Testis (tissue), 3 donors: ENCODE measurements around the gene PLAGL1. TPM values are rescaled to one million over a fixed set of nuclear protein-coding genes. Genes with fewer than 3 reads are reported as not detected.

Experiments used
- DNase-seq: peaks from one replicate; pipeline ENCODE4 v3.0.0-alpha.2; 2019
- H3K27ac ChIP-seq, 2 donors: fragments of 200-600 bp; sonication (generic); one replicate each; pipeline ENCODE4 v1.5.1; 2019
- H3K27me3 ChIP-seq: fragments of 200-600 bp; sonication (generic); one replicate; pipeline ENCODE4 v1.5.1; 2019
- H3K36me3 ChIP-seq: fragments of 200-600 bp; sonication (generic); one replicate; pipeline ENCODE4 v1.5.1; 2017; ENCODE audit warnings: low read depth; ENCODE audit errors: missing control alignments
- H3K4me1 ChIP-seq: fragments of 200-600 bp; sonication (generic); one replicate; pipeline ENCODE4 v1.5.1; 2019
- H3K4me3 ChIP-seq, 2 donors: fragments of 200-600 bp; sonication (generic); one replicate each; pipeline ENCODE4 v1.5.1; 2017 to 2019
- H3K9me3 ChIP-seq: fragments of 200-600 bp; sonication (generic); one replicate; pipeline ENCODE4 v1.5.1; 2017
- CTCF ChIP-seq, 3 experiments: fragments of 450-650 bp in 2 of 3; fragments of 200-600 bp in 1 of 3; sonication (generic) in 1 of 3; IDR thresholded peaks; one replicate each; pipeline ENCODE4 v1.5.1; 2016 to 2019; ENCODE audit warnings: antibody characterized with exemption in 3 of 3, mild to moderate bottlenecking in 2 of 3, moderate library complexity in 1 of 3
- POLR2A ChIP-seq: fragments of 450-650 bp; IDR thresholded peaks from one replicate; pipeline ENCODE4 v1.6.1; 2017; ENCODE audit warnings: antibody characterized with exemption, mild to moderate bottlenecking, moderate library complexity
- WGBS, 2 donors: methylation state at CpG; one replicate each; pipeline ENCODE4 v1.1.5; 2018; 5-methylcytosine and 5-hydroxymethylcytosine counted together
- intact Hi-C: fragments of 100-400 bp; cut with DNase I; formaldehyde crosslinking; loops from one replicate; pipeline ENCODE4 v1.15.1; 2023; ENCODE audit warnings: low total_unique reads
- polyA plus RNA-seq: library from polyadenylated mRNA; stranded (reverse); fragments of 350-450 nt; fragmentation: Illumina TruSeq; extraction: RNeasy Lipid Tissue Mini Kit (QIAGEN cat#74804); gene quantifications from one replicate; pipeline ENCODE4 v1.2.3, GENCODE V29; 2014; ENCODE audit warnings: low read depth, low replicate concordance; ENCODE audit not compliant: insufficient read depth
- total RNA-seq, 2 donors: library from RNA; depleted of rRNA; stranded (reverse); fragments of >200 nt; gene quantifications; one replicate each; pipeline ENCODE4 v1.2.3, GENCODE V29; 2016

PLAGL1 gene
- total and polyA plus RNA-seq, 3 donors from 2014 or later, result 16.2 to 31.3 (median 17.4) TPM

GRCh38 chr6:143939364-143939763 is 68.7 kb downstream of the PLAGL1 start:
- intact Hi-C loops, result no loop called here
- no peak overlapping the region for H3K27ac ChIP-seq

DNA sequence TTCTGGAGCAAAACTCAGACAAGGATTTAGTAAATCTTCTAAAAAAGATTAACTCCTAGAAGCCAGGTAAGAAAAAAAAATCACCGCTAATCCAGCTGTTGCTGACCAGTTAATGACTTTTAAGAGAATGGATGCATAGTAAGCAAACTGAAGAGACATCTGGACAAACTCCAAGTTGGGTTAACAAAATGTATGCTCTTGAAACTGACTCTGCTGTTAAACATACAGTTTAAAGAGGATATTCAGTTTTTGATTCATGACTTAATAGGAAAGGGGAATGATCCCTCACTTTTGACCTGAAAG is 70.4 kb downstream of the PLAGL1 start:
- Histone ChIP-seq H3K36me3 (no peaks in the 10 kb centered on the region), H3K4me3 (no peak overlapping the region), H3K27ac (no peak overlapping the region), H3K4me1 (no peaks in the 10 kb centered on the region), H3K27me3 (no peaks in the 10 kb centered on the region), H3K9me3 (no peaks in the 10 kb centered on the region)
- DNase-seq, result no peak
- TF ChIP-seq POLR2A, result no peak
- no peak for TF ChIP-seq CTCF (IDR thresholded peaks at IDR 0.05)
- 92 to 97% methylated on average over 1 of the region's 1 CpG for WGBS, 2 donors
- intact Hi-C loops, result no loop called here

More at GRCh38 chr6:143939364-143939763, 68.7 kb downstream of the PLAGL1 start:
- no peak overlapping the region for H3K4me3 ChIP-seq
- no peaks in the 10 kb centered on the region for H3K36me3 ChIP-seq
- H3K9me3 ChIP-seq, result no peaks in the 10 kb centered on the region
- no peak for DNase-seq
- no peaks in the 10 kb centered on the region for H3K27me3 ChIP-seq
- no peak for TF ChIP-seq POLR2A
- no peaks in the 10 kb centered on the region for H3K4me1 ChIP-seq
- 61 to 84% methylated on average over 4 of the region's 4 CpGs for WGBS, 2 donors

- Histone ChIP-seq H3K4me1 (no peaks in the 10 kb centered on the region), H3K4me3 (no peak overlapping the region), H3K9me3 (no peaks in the 10 kb centered on the region), H3K27me3 (no peaks in the 10 kb centered on the region), H3K27ac (no peak overlapping the region), H3K36me3 (no peaks in the 10 kb centered on the region)
- intact Hi-C loops, result no loop called here
- TF ChIP-seq POLR2A, result no peak
- TF ChIP-seq CTCF (IDR thresholded peaks at IDR 0.05), result no peak
- DNase-seq, result no peak
- WGBS, 2 donors, result 81 to 87% methylated on average over 5 of the region's 5 CpGs
Measured at GRCh38 chr6:143936778-143937667, 71.0 kb downstream of the PLAGL1 start.

DNA sequence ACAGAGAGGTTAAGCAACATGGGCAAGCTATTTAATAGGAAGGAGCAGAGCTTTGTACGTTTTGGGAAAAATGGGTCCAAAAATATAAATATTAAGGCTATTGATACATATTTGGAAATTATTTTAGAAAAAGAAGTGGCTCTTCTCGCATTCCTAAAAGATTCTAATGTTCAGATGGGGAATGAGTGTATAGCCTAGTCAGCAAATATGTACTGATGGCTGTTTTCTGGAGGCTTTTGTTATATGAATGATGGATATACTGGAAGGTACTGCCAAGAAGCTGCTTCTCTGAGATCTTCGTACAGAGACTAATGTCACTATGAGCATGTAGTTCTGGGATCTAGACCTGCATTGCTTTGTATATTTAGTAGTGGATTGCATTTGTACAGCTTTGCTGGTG is 71.7 kb downstream of the PLAGL1 start:
- Histone ChIP-seq H3K9me3 (no peaks in the 10 kb centered on the region), H3K27ac (no peak overlapping the region), H3K27me3 (no peaks in the 10 kb centered on the region), H3K36me3 (no peaks in the 10 kb centered on the region), H3K4me3 (no peak overlapping the region), H3K4me1 (no peaks in the 10 kb centered on the region)
- no peak for DNase-seq
- WGBS, 2 donors, result 89 to 90% methylated on average over 3 of the region's 3 CpGs
- TF ChIP-seq CTCF (IDR thresholded peaks at IDR 0.05) (no peak), POLR2A (no peak)
- intact Hi-C loops, result no loop called here

GRCh38 chr6:143934867-143935266 is 73.2 kb downstream of the PLAGL1 start:
- no peaks in the 10 kb centered on the region for H3K4me1 ChIP-seq
- no peaks in the 10 kb centered on the region for H3K9me3 ChIP-seq
- WGBS, 2 donors, result 97% methylated on average over 4 of the region's 4 CpGs; no CpG with 5 or more reads in 1 of the 2 donors
- H3K27ac ChIP-seq, result no peak overlapping the region
- DNase-seq, result no peak
- H3K4me3 ChIP-seq, result no peak overlapping the region
- TF ChIP-seq CTCF (IDR thresholded peaks at IDR 0.05) (no peak), POLR2A (no peak)
- no peaks in the 10 kb centered on the region for H3K27me3 ChIP-seq
- no peaks in the 10 kb centered on the region for H3K36me3 ChIP-seq
- intact Hi-C loops, result no loop called here
